HAP-1 (cell line): ENCODE data around the gene ANKFN1.

Experiments used
- DNase-seq, 2 experiments: peaks; one replicate each; pipeline ENCODE4 v3.0.0-alpha.2; 2016 to 2020; ENCODE audit warnings: low spot score in 2 of 2
- H3K27me3 ChIP-seq: fragments of 250-450 bp; sonication (Bioruptor Pico); 2 replicates; pipeline ENCODE4 v1.5.1; 2020; ENCODE audit warnings: low read depth, mild to moderate bottlenecking, moderate library complexity
- H3K36me3 ChIP-seq: fragments of 250-450 bp; sonication (Bioruptor Pico); replicated peaks from 2 replicates; pipeline ENCODE4 v1.5.1; 2020; ENCODE audit warnings: mild to moderate bottlenecking
- H3K4me1 ChIP-seq: fragments of 250-450 bp; sonication (Bioruptor Pico); 2 replicates; pipeline ENCODE4 v1.5.1; 2020; ENCODE audit warnings: mild to moderate bottlenecking
- H3K4me3 ChIP-seq: fragments of 250-450 bp; sonication (Bioruptor Pico); 2 replicates; pipeline ENCODE4 v1.5.1; 2020; ENCODE audit warnings: mild to moderate bottlenecking, moderate library complexity
- H3K9me3 ChIP-seq: fragments of 250-450 bp; sonication (Bioruptor Pico); 2 replicates; pipeline ENCODE4 v1.5.1; 2020; ENCODE audit warnings: mild to moderate bottlenecking, moderate library complexity
- in situ Hi-C: fragments of 300-500 bp; cut with MboI; formaldehyde crosslinking; loops from 3 replicates; pipeline ENCODE4 v1.14.3; 2020; ENCODE audit warnings: low sequenced_read_pairs, inconsistent platforms, mixed read lengths

The ANKFN1 gene

GRCh38 chr17:56297184-56297583, 143.9 kb downstream of the ANKFN1 start:
- no peak overlapping the region for H3K4me3 ChIP-seq
- H3K36me3 ChIP-seq = no peaks in the 10 kb centered on the region
- in situ Hi-C loops = no loop called here
- no peak for DNase-seq
- no peaks in the 10 kb centered on the region for H3K4me1 ChIP-seq
- no peaks in the 10 kb centered on the region for H3K27me3 ChIP-seq
- no peaks in the 10 kb centered on the region for H3K9me3 ChIP-seq

- Histone ChIP-seq H3K27me3 (no peaks in the 10 kb centered on the region), H3K4me1 (no peaks in the 10 kb centered on the region), H3K4me3 (no peak overlapping the region), H3K9me3 (no peaks in the 10 kb centered on the region), H3K36me3 (no peaks in the 10 kb centered on the region)
- in situ Hi-C loops = no loop called here
- DNase-seq = no peak
Measured at GRCh38 chr17:56298846-56299245, 145.6 kb downstream of the ANKFN1 start.

- in situ Hi-C loops = no loop called here
- Histone ChIP-seq H3K27me3 (no peaks in the 10 kb centered on the region), H3K36me3 (no peaks in the 10 kb centered on the region), H3K4me3 (no peak overlapping the region), H3K4me1 (no peaks in the 10 kb centered on the region), H3K9me3 (no peaks in the 10 kb centered on the region)
- no peak for DNase-seq
Measured at GRCh38 chr17:56300144-56300543, 146.9 kb downstream of the ANKFN1 start.

DNA sequence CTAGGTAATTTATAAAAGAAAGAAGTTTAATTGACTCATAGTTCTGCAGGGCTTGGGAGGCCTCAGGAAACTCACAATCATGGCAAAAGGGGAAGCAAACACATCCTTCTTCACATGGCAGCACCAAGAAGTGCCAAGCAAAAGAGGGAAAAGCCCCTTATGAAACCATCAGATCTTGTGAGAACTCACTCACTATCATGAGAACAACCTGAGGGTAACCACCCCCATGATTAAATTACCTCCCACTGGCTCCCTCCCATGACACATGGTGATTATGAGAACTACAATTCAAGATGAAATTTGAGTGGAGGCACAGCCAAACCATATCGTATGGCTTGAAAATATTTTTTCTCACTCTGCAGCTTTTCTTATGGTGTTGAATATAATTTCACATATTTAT, 151.7 kb downstream of the ANKFN1 start:
- in situ Hi-C loops = no loop called here
- no peak overlapping the region for H3K4me3 ChIP-seq
- no peaks in the 10 kb centered on the region for H3K27me3 ChIP-seq
- no peaks in the 10 kb centered on the region for H3K36me3 ChIP-seq
- no peaks in the 10 kb centered on the region for H3K4me1 ChIP-seq
- DNase-seq = no peak
- no peaks in the 10 kb centered on the region for H3K9me3 ChIP-seq

DNA sequence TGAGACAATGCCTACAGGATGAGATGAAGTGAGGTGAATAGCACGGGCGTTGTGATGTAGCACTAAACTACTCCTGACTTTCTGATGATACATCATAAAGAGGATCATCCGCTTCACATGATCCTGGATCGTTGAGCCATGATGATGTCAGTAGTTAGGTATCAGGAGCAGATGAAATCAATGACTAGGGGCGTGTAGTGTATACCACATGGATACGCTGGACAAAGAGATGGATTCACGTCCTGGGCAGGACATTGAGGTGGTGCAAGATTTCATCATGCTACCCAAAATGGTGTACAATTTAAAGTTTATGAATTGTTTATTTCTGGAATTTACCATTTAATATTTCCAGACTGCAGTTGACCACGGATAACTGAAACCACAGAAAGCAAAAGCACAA, 156.6 kb downstream of the ANKFN1 start:
- Histone ChIP-seq H3K4me1 (no peaks in the 10 kb centered on the region), H3K9me3 (no peaks in the 10 kb centered on the region), H3K36me3 (no peaks in the 10 kb centered on the region), H3K27me3 (no peaks in the 10 kb centered on the region), H3K4me3 (no peak overlapping the region)
- in situ Hi-C loops = no loop called here
- no peak for DNase-seq

GRCh38 chr17:56310782-56311181, 157.5 kb downstream of the ANKFN1 start:
- in situ Hi-C loops = no loop called here
- Histone ChIP-seq H3K9me3 (no peaks in the 10 kb centered on the region), H3K4me3 (no peak overlapping the region), H3K27me3 (no peaks in the 10 kb centered on the region), H3K36me3 (no peaks in the 10 kb centered on the region), H3K4me1 (no peaks in the 10 kb centered on the region)
- DNase-seq = no peak

DNA sequence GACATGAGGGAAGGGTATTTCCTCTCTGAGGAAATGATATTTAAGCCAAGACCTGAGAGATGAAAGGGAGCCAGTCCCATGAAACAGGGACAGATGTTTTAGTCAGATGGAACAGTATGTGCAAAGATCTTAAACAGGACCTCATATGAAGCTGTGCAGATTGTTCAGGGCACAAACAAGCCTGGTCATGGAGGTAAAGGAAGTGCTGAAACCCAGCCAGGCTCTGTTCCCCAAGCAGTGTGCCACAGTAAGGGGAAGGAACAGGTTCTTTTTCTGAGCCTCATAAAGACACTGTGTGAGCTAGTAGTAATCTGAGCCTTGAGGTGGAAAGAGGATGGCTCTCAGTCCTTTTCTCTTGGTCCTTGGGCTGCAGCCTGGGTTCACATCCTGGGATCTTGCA, 159.9 kb downstream of the ANKFN1 start:
- H3K4me3 ChIP-seq = no peak overlapping the region
- no peaks in the 10 kb centered on the region for H3K4me1 ChIP-seq
- no peaks in the 10 kb centered on the region for H3K36me3 ChIP-seq
- no peaks in the 10 kb centered on the region for H3K27me3 ChIP-seq
- DNase-seq = no peak
- H3K9me3 ChIP-seq = no peaks in the 10 kb centered on the region
- in situ Hi-C loops = no loop called here

GRCh38 chr17:56314026-56314425, 160.8 kb downstream of the ANKFN1 start:
- DNase-seq = no peak
- in situ Hi-C loops = no loop called here

GRCh38 chr17:56314984-56315602, 161.8 kb downstream of the ANKFN1 start:
- no peaks in the 10 kb centered on the region for H3K4me1 ChIP-seq
- H3K27me3 ChIP-seq = no peaks in the 10 kb centered on the region
- in situ Hi-C loops = no loop called here
- no peak overlapping the region for H3K4me3 ChIP-seq
- DNase-seq = no peak
- H3K9me3 ChIP-seq = no peaks in the 10 kb centered on the region
- no peaks in the 10 kb centered on the region for H3K36me3 ChIP-seq

More at GRCh38 chr17:56314026-56314425, 160.8 kb downstream of the ANKFN1 start:
- H3K4me1 ChIP-seq = no peaks in the 10 kb centered on the region
- no peaks in the 10 kb centered on the region for H3K27me3 ChIP-seq
- no peak overlapping the region for H3K4me3 ChIP-seq
- H3K9me3 ChIP-seq = no peaks in the 10 kb centered on the region
- no peaks in the 10 kb centered on the region for H3K36me3 ChIP-seq

GRCh38 chr17:56316604-56317003, 163.3 kb downstream of the ANKFN1 start:
- H3K9me3 ChIP-seq = no peaks in the 10 kb centered on the region
- no peaks in the 10 kb centered on the region for H3K36me3 ChIP-seq
- no peaks in the 10 kb centered on the region; the same call in 1 of the 2 replicates for H3K4me1 ChIP-seq
- DNase-seq = no peak
- no peak overlapping the region for H3K4me3 ChIP-seq
- H3K27me3 ChIP-seq = no peaks in the 10 kb centered on the region
- in situ Hi-C loops = no loop called here

- no peaks in the 10 kb centered on the region; the same call in 1 of the 2 replicates for H3K4me1 ChIP-seq
- H3K9me3 ChIP-seq = no peaks in the 10 kb centered on the region
- no peaks in the 10 kb centered on the region for H3K36me3 ChIP-seq
- in situ Hi-C loops = no loop called here
- no peak overlapping the region for H3K4me3 ChIP-seq
- H3K27me3 ChIP-seq = no peaks in the 10 kb centered on the region
- no peak for DNase-seq
Measured at GRCh38 chr17:56317351-56318208, 164.3 kb downstream of the ANKFN1 start.

DNA sequence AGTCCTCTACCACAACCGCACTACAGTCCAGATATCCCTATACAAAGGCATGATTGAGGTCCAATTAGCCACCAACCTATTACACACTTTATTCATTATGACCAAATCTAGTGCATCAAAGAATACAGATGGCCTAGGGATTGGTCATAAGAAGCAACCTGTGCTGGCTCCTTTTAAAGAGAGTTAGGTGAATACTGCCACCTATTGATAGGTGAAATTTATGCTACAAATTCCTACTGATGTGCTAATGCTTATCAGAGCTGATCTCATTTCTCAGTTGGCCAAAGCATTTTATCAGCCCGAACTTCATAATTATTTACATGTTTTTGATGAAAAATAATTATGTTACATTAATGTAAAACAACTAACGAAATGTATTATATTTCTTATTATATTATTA, 166.3 kb downstream of the ANKFN1 start:
- peak in 1 of 2 experiments; percentile 54 for DNase-seq
- in situ Hi-C loops = no loop called here

GRCh38 chr17:56320443-56320842, 167.2 kb downstream of the ANKFN1 start:
- no peak for DNase-seq

More for the DNA sequence above, 166.3 kb downstream of the ANKFN1 start:
- H3K36me3 ChIP-seq = no peaks in the 10 kb centered on the region
- no peaks in the 10 kb centered on the region for H3K27me3 ChIP-seq
- H3K9me3 ChIP-seq = no peaks in the 10 kb centered on the region
- no peaks in the 10 kb centered on the region; the same call in 1 of the 2 replicates for H3K4me1 ChIP-seq
- H3K4me3 ChIP-seq = no peak overlapping the region

DNA sequence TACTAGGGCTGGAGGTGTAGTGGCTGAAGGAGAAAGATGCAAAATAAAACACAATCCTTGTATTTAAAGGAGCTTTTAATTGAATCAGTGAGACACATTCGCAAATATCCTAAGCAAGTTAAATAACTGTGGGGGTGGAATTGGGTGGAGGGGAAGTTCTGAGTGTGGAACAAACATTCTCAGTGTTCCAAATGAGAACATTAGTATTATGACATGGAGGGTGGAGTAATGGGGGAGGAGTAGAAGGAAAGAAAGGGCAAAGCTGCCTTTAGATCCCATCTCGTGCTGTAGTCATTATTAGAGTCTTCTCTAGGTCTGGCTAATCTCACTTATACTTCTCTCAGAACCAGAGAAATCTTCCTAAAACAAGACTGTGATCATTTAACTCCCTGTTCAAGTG, 169.7 kb downstream of the ANKFN1 start:
- no peaks in the 10 kb centered on the region; the same call in 1 of the 2 replicates for H3K27me3 ChIP-seq
- no peaks in the 10 kb centered on the region; the same call in 1 of the 2 replicates for H3K4me1 ChIP-seq
- in situ Hi-C loops = no loop called here
- no peak overlapping the region for H3K4me3 ChIP-seq
- DNase-seq = no peak
- H3K9me3 ChIP-seq = no peaks in the 10 kb centered on the region
- H3K36me3 ChIP-seq = no peaks in the 10 kb centered on the region

More at GRCh38 chr17:56320443-56320842, 167.2 kb downstream of the ANKFN1 start:
- H3K4me1 ChIP-seq = no peaks in the 10 kb centered on the region; the same call in 1 of the 2 replicates
- H3K36me3 ChIP-seq = no peaks in the 10 kb centered on the region
- no peaks in the 10 kb centered on the region for H3K9me3 ChIP-seq
- in situ Hi-C loops = no loop called here
- no peak overlapping the region for H3K4me3 ChIP-seq
- no peaks in the 10 kb centered on the region; the same call in 1 of the 2 replicates for H3K27me3 ChIP-seq
